HL-60/S4 treated with retinoic acid at 250 ng/mL for 4 days and 3 days (cell line): ENCODE data around the gene AFTPH.
"Not testable (repeated sequence)": the region's sequence is repeated elsewhere in the genome, so short reads cannot be mapped to it uniquely, and the experiment has no call there.

Source experiments
- in situ Hi-C: fragments of 300-500 bp; cut with MboI; formaldehyde crosslinking; loops from 2 replicates; pipeline ENCODE4 v1.7.0; 2022; ENCODE audit warnings: low sequenced_read_pairs

The AFTPH gene

GRCh38 chr2:64492272-64492671, 31.9 kb upstream of the AFTPH start:
- in situ Hi-C loops = no loop called here

- in situ Hi-C loops = no loop called here
Measured at GRCh38 chr2:64492821-64493220, 31.3 kb upstream of the AFTPH start.

DNA sequence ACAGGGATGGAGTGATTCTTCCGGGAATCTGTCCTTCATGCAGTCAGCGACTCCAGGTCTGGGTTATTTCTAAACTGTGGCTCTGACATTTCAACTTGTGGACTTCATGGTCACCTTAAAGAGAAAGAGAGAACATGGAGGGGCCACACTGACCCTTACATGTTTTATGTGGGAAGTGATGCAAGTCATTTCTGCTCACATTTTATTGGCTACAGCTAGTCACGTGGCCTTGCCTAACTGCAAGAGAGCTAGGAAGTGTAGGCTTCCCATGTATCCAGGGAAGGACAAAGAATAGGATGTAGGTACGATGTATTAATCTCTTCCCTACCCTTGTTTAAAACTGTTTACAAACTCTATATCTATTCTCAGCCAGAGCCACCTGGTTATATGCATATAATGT, 30.3 kb upstream of the AFTPH start:
- in situ Hi-C loops = no loop called here

- in situ Hi-C loops = no loop called here
Measured at GRCh38 chr2:64498438-64498837, 25.7 kb upstream of the AFTPH start.

- in situ Hi-C loops = no loop called here
Measured at GRCh38 chr2:64500549-64500948, 23.6 kb upstream of the AFTPH start.

GRCh38 chr2:64501946-64502345, 22.2 kb upstream of the AFTPH start:
- in situ Hi-C loops = no loop called here

DNA sequence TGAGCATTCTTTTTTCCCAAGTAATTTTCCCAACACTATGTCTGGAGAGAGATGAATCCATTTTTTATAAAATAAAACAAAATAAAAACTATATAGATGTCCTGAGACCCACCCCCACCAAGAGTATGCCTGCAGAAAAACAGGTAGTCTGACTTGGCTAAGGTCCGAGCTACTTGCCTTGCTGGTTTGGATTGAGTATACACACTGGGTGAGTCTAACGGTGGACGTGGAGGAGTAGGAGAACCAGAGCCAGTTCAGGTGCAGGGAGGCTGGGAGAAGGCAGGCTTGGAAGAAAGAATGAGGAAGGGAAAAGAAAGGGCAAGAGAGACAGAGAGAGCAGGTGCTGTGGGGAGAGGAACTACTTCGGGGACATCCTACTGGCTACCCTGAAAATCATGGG, 21.3 kb upstream of the AFTPH start:
- in situ Hi-C loops = no loop called here

- in situ Hi-C loops = no loop called here
Measured at GRCh38 chr2:64504774-64505720, 19.1 kb upstream of the AFTPH start.

DNA sequence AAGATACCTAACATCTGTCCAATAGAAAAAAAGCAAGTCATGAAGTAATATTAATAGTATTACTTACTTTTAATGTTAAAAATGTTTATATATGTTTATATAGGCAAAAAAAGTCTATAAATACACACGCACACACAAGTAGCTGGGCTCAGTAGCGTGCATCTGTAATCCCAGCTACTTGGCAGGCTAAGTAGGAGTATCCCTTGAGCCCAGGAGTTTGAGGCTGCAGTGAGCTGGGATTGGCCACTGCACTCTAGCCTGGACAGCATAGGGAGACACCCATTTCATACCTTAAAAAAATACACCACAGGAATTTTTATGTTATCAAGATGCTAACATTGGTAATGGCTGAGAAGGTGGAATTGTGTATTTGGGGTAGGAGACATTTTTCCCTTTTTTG, 17.4 kb upstream of the AFTPH start:
- in situ Hi-C loops = no loop called here

GRCh38 chr2:64514008-64514407, 10.1 kb upstream of the AFTPH start:
- in situ Hi-C loops = no loop called here

DNA sequence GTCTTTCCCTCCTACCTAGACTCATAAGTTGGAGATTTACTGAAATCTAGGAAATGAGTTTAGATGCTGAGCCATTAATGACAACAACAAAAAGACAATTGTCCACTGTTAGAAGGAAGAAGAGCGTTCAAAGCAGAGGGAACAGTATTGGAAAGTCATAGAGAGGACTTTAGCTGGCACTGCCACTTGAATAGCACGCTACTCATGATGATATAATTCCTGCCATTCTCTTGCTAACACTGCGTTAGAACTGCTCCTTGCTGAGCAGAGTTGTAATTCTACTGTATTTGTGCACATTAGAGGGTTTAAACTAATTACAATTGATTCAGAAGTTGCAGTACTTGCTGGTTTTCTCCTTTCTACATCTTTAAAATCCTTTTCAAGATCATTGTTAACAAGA, 9.0 kb upstream of the AFTPH start:
- in situ Hi-C loops = no loop called here

- in situ Hi-C loops = no loop called here
Measured at GRCh38 chr2:64516651-64517510, 7.2 kb upstream of the AFTPH start.

GRCh38 chr2:64517511-64517884, 6.6 kb upstream of the AFTPH start:
- in situ Hi-C loops = no loop called here

DNA sequence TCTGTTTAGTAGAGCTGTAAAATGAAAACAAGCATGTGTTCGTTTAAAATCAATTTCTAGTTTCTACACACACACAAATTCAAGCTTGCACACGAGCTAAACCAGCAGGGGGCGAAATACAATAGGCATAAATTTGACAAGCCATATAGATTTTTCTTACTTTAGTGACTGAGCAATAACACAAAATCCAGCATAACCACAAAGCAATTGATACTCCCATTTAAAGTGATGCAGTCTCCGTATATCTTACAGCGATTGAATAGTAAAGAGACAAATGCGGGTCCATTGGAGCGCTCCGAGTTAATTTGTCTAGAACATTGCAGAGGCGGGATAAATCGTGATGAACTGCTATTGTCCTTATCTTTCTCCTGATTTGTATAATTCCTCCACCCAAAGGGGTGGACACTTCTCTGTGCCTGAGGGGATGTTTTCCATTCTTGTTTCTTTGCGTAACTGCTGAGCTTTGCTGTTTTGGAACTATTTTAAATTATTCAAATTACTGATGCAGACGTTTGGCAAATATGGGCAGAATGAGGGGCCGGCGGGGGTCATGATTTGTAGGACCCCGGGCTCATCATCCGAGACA, 1.2 kb upstream of the AFTPH start:
- in situ Hi-C loops = no loop called here

GRCh38 chr2:64524604-64525316, 632 bp downstream of the AFTPH start:
- in situ Hi-C loops = no loop called here

DNA sequence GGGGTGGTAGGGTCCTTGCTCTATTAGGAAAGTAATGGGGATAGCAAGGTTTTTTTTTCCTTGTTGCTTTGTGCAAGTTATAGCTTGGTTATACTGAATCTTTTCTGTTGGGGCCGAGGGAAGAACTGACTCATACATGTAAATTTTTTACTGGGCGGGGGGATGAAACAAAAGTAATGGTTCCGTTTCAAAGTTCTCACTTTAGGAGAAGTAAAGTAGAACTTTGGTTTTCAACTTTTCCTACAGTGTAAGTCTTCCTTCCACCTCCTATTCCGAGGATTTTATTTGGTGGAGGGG, 1.1 kb downstream of the AFTPH start:
- in situ Hi-C loops = no loop called here

- in situ Hi-C loops = no loop called here
Measured at GRCh38 chr2:64526034-64526433, 1.9 kb downstream of the AFTPH start.

- in situ Hi-C loops = not testable (repeated sequence)
Measured at GRCh38 chr2:64530946-64531345, 6.8 kb downstream of the AFTPH start.

- in situ Hi-C loops = no loop called here
Measured at GRCh38 chr2:64532030-64532429, 7.9 kb downstream of the AFTPH start.

GRCh38 chr2:64533882-64534281, 9.8 kb downstream of the AFTPH start:
- in situ Hi-C loops = no loop called here

GRCh38 chr2:64534363-64534762, 10.2 kb downstream of the AFTPH start:
- in situ Hi-C loops = no loop called here
